Posterior vena cava (tissue), 2 donors: ENCODE measurements around the gene AREG. TPM values are rescaled to one million over a fixed set of nuclear protein-coding genes. Genes with fewer than 3 reads are reported as not detected.

Experiments
- DNase-seq: peaks from one replicate; pipeline ENCODE4 v3.0.0-alpha.2; 2020; ENCODE audit warnings: low spot score
- intact Hi-C, 2 donors: fragments of 100-400 bp; cut with DNase I; formaldehyde crosslinking; loops; one replicate each; pipeline versions ENCODE4 v1.14.1 to v1.14.2; 2022 to 2023
- total RNA-seq, 2 donors: library from RNA; stranded (reverse); fragmentation: NEBNext Ultra II Directional; extraction: Animal tissue kit (Norgen Biotek cat#: 25700); gene quantifications; one replicate each; pipeline ENCODE4 v1.2.1, GENCODE V29; 2021
- donor health status: DM: yes; HTN: yes; CAD: no.
- donor health status: DM: yes; HTN: yes; CAD: no.

Gene AREG
- total RNA-seq, 2 donors from 2014 or later, result 2.9 to 6.0 TPM

DNA sequence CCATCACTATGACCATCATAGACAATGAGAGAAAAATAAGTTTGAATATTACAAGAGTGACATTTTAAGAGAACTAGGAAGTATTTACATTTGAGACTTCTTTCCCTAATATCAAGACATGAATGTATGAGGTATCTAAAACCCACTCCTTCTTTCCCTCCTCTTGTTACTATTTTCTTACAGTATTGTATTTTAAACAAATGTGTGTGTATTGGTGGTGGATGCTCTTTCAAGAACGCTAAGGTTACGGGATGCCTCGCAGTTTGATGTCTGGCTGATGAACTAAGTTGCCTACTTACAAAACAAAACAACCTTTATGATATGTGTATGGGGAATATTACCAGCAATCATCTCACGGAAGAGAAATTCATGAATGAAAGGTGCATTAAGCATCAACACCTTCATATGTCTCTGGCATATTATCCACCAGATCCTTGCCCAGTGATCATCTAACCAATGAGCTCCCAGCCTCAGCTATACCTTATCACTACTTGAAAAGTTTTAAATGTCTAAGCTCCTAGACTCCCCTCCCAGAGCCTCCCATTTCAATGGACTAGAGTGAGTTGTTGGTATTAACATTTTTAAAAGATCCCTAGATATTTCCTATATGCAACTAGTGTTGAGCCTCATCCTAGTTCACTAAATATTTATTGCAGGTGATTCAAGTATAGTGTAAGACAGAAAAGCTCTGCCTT lies 10.6 kb downstream of the AREG start:
- intact Hi-C loops, result no loop called here
- no peak for DNase-seq

DNA sequence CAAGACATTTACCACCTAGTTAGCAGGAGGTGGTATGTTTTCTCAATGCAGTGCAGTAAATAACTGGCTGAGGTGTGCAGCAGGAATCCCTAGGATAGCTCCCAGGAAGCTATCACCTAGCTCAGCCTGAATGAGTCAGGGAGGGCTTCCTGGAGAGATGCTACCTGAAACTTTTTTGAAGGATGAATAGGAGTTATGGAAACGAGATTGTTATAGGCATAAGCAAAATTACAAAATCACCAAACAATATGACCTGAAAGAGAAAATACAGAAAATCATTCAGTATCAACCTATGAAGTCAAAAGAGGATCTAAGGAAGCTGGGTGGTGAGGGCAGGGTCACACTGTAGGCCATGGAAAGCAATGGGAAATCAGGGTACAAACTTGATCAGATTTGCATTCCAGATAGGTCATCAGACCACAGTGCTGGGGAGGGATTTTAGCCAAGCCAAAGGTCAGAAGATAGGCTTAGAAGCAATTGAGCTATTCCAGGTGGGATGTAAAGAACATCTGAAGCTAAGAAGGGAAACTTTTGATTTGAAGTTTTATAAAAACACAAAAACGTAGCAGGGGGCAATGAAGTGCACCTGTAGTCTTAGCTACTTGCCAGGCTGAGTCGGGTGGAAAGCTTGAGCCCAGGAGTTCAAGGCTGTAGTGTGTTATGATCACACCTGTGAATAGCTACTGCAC lies 11.3 kb downstream of the AREG start:
- DNase-seq, result no peak
- intact Hi-C loops, result no loop called here

DNA sequence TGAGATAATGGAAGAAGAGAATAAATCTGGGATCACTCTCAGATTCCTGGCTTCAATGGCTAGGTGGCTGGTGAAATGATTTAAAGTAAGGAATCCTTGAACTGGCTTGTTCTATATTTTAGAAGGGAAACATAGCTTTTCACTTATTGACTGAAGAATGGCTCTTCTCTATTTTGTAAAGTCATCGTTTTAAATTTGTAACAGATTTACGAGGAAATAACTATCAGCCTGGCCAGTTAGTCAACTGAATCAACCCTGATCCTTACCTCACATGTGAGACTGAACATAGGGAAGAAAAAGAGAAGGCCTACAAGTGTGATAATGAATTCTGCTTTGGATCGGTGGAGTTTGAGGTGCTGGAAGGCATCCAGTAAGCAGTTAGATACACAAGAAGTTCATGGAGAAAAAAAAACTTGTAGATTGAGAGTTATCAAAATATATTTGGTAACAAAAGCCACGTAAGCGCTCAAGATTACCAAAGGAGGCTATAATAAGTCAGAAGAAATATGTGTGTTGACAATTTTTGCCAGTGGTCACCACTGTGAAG lies 12.0 kb downstream of the AREG start:
- intact Hi-C loops, result no loop called here

DNA sequence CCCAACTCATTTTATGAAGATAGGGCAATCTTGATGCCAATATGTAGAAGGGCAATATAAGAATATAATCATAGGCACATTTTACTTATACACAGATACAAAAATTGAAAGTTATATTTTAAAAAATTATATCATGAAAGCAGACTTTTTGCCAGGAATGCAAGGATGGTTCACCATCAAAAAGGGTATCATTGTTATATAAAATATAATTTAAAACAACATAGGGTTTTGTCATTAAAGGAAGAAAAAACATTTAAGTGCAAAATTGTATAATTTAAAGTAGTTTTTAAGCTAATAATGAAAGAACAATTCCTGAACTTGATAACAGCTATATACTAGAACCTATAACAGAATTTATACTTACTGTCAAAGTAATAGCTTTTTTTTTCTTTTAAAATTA lies 15.9 kb downstream of the AREG start:
- intact Hi-C loops, result no loop called here
- DNase-seq, result no peak

More for the DNA sequence above, 12.0 kb downstream of the AREG start:
- DNase-seq, result no peak

DNA sequence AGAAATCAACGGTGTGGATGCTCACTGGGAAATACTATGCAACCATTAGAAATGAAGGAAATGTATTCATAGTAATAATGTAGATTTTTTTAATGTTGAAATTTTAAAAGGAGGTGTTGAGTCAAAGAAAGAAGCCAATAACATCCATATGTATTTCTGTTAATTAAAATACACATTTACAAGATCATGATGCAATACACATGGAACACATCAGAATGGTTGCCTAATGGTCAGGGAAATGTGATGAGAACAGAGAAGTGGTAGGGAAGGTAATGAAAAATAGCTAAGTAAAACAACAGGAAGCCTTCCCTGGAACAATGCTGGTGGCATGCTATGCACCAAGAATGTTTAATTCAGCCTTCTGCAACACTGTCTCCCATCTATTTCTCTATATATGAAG lies 18.2 kb downstream of the AREG start:
- no peak for DNase-seq
- intact Hi-C loops, result no loop called here

DNA sequence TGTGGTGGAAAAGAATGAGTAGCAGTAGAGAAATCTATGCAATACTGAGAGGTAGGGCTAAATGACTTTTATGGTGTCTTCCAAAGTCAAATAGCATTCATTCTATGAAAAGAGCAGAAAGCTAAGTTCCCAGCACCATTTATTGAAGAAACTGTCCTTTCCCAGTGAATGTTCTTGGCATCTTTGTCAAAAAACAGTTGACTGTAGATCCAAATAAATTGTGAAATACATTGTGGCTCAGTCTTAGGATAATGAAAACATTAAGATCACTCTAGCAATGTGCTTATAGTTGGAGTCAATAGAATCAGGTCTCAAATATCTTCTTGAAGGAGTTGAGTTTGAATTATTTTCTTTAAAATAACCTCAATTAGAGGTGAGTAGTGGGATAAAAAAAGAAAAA lies 19.4 kb downstream of the AREG start:
- DNase-seq, result no peak
- intact Hi-C loops, result no loop called here

DNA sequence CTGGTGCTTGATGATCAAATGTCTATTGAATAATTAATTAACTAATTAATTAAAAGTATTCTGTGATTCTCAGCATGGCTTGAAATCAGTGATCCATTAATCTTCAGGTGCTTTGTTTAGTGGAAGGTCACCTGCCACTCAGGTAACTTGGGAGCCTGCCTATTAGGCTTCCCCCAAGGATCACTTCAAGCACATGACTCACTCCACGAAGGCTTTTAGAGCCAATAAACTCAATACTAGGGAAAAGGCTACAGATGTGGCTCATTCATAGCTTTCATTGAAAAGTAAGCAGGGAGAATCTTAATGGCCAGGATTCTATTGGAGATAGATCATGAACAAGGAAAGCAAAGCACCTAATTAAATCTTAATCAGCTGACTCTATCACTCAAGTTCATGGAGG lies 21.3 kb downstream of the AREG start:
- no peak for DNase-seq
- intact Hi-C loops, result no loop called here

DNA sequence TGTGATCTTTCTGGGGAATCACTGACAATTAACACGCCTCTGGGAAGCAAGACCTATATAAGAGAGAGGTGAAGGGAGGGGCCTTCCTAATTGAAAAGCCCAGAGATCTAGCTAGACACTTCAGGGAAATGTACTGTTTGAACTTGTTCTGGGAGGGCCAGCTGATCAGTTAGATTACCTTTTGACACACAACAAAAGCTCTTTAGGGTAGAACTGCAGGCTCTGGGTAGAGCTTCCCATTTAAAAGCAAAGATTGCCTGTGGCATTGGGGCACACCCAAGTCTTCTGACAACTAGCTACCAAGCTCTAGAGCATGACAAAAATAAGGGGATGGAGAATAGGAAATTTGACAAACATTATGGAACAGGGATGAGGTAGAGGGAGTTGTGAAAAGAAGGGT lies 26.3 kb downstream of the AREG start:
- intact Hi-C loops, result no loop called here
- DNase-seq, result no peak

DNA sequence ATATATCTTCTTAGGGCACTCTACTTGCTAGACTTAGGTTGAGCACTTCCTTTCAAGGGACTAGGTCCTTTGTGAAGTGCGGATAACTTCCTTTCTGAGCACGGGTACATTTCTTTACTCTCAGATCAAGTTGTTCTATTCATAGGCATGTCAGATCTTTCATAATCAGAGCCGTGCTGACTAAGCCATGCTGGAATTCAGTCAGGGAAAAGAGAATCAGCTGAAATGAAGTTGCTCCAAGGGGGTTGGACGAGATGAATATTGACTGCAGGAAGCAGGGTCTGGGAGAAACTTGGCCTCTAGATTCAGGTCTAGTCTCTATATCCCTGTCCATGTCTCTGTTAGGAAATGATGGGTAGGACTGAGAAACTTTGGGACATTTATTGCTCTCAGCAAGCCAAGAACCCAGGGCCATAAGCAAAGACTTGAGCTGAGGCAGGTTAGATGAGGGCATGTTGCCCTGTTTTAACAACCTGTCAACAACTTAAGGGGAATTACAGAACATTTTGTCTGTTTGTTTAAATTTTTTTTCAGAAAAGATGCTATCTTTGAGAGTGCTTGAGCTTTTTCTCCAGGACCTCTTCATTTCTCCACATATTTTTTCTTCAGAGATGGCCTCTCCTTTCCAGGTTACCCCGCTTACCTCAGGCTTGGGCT lies 28.3 kb downstream of the AREG start:
- intact Hi-C loops, result no loop called here
- DNase-seq, result no peak

DNA sequence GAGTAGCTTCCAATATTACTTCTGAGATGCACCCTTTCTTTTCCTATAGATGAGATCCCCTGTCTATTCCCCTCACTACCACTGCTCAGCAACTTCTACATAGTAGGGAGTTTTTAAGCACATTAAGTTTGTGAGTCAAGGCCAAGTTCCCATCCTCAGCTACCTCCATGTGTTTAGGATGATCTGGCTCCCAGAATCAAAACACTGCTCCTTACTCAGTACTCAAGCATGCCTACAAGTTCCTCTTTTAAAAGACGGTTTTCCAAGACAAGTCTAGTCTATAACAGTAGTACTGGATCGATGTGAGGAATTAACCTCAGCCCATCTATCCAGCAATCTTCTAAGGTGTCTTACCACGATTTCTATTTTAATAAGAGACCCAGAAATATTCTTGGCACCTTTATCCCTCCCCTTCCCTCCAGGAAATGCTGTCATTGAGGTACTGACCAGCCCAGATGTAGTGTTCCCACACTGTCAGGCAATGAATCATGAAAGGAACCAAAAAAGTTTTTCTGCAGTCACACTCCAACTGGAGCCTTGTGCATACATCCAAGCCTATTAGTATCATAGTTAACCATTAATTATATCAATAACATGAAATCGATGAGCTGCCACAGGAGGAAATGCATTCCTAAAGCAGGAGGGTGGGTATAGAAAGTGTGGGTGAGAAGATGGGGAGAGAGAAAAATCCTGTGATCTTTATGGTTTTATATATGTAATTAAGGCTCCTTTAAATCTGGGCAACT lies 29.6 kb downstream of the AREG start:
- intact Hi-C loops, result no loop called here

DNA sequence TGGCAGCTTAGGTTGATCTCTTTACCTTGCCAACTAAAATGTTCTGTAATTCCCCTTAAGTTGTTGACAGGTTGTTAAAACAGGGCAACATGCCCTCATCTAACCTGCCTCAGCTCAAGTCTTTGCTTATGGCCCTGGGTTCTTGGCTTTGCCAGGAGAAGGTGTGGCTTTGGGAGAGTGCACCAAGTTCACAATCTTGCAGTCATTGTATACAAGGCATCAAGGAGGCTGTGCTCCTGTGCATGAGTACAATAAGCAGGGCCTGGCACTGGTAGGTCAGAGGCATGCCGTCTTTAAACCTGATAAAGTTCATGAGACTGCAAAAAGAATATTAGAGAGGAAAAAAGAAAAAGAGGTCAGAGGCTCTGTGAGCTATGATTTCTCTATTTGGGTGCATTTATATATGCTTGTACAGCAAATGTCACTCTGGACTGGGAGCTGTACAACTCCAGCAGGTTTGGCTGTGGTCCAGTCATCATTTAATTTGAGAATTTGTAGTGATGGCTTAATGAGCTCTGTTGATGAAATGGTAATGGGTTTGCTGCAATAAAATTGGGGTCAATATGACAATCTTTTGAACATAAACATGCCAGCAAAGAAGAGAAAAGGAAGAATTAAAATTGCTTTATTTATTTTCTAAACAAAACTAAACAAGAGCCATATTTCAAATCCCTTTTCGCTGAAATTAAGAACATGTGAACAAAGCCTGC lies 30.3 kb downstream of the AREG start:
- intact Hi-C loops, result no loop called here
- DNase-seq, result no peak

More for the DNA sequence above, 29.6 kb downstream of the AREG start:
- no peak for DNase-seq

DNA sequence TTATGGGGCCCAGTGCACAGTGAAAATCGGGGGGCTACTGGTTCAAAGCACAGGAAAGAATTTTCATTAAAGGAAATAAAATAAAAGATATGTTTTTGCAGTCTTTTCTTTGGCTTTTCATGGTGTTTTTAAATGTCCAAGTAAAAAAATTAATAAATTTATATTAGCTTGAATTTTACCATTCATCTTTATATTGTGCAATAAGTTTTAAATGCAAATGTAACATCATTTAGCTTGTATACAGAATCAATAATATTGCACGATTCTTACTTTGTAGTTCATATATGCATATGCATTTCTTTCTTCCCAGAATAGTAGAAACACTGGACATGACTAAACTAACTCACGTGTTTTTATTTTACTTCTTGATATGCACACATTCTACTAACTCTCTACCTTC lies 31.0 kb downstream of the AREG start:
- no peak for DNase-seq
- intact Hi-C loops, result no loop called here

DNA sequence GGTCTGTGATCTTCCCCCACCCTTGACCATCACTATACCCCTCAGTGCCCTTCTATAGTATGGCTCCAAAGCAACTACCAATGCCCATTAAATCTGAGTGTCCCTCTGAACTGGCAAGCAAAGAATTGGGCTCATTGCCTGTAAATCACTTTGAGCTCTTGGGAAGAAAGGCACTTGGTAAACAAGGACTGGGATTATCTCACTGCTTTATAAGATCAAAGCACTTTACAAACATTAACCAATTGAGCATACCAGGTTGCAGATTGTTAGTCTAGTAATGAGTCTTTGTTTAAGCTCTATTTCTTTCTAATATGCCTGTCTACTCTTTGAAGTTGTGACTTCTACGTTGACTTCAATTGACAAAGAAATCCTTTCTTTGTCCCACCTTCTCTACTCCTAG lies 34.1 kb downstream of the AREG start:
- intact Hi-C loops, result no loop called here
- no peak for DNase-seq

DNA sequence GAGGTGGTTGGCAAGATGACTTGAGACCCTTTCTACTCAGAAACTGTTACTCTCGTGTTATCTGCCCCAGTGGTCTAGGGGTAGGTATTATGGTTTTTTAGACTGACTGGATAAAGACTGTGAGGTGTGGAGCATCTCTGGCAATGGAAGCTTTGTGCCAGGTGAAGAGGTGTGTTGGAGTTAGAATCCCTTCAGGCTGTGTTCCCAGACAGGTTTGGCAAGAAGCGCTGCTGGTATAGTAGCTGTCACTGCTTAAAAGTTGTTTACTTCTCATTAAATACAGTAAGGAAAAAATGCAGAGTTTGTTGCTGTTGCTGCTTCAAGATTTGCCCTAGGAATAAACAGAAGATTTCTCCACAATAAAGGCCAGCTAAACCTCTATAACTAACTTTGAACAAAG lies 35.3 kb downstream of the AREG start:
- intact Hi-C loops, result no loop called here
- DNase-seq, result no peak

DNA sequence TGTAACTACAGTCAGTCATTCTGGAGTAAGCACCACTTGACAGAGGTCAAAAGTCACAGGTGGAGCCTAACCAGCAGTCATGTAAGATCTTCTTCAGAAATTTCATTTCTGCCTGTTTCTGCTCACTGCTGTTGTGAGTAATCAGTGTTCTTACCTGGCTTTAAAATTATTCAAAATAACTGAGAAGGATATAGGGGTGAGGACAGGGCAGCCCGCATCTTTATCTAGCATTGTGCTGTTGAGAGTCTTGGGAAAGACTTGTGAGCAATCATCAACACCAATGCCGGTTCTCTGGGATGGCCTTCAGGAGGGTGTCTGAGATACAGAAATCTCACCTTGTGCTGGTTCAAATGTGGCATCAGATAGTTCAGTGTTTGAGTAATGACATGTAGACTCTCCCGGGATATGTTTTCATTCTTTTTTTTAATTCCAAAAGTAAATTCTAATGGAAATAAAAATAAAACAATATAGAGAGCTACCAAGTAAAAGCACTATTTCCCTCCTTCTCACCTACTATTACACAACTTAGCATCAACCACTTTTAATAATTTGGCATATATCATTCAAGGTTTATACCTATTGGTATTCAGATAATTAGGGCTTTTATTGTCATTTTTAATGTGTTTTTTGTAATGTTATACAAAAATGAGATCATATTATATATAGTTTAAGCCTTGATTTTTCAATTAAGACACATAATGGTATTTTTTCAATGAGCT lies 37.1 kb downstream of the AREG start:
- no peak for DNase-seq
- intact Hi-C loops, result no loop called here

DNA sequence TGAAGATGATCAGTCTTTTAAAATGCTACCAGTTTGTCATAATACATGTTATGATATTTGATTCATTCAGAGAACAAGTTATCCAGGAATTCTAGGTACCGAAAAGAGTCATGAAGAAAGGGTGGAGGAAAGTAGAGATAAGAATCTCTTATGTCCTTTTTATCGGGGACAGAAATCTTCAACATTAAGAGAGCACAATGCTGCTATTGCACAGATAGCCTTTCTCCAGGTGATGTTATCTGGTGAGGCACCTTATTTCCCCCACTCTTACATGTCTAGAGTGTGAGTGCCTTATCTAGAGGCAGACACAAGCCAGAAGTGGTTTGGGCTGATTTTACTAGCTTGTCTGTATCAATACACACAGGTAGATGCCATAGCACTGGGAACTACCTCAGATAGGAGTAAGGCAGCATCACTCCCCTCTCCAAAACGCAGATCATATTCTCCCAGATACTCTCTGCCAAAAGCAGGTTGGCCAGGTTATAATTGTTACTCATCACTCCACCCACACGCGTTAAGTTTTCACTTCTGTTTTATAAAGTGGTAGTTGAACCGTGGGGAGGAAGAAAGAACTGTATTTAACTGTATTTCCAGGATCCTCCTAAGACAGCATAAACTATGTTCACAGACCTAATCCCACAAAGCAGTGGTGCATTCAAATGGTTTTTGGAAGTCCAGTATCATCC lies 38.4 kb downstream of the AREG start:
- DNase-seq, result no peak
- intact Hi-C loops, result no loop called here

DNA sequence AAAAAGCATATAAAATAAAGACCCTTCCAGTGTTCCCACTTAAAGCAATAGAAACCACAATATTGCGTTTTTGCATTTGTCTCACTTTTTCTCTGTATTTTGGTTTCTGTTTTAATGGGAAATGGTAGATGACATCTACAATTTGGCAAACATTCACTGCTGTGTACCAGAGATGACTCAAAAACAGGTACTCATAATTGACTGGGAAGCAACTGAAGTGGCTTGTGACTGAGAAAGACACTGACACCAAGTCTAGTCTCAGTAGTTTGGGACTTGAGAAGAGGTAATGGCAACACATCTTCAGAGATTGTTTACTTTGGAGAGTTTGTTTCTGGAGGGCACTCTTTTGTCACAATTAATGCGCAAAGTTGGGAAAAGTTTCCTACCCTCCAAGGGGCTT lies 42.0 kb downstream of the AREG start:
- intact Hi-C loops, result no loop called here

DNA sequence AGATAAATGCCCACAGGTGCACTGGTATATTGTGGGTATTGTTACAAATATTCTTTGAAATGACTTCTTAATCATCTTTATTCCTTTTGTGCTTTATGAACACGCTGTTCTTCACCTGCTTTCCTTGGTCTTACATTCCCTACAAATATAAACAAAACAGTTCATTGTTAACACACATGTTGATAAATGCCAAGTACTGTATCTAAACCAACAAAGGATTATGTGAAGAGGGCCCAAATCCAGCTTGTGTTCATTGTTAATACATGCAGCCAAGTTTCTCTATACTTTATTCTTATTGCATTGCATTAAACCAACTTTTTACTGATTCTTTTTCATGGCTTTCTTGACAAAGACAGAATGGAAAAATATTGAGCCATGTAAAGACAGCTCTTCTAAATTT lies 42.8 kb downstream of the AREG start:
- DNase-seq, result no peak

More for the DNA sequence above, 42.0 kb downstream of the AREG start:
- no peak for DNase-seq

More for the DNA sequence above, 42.8 kb downstream of the AREG start:
- intact Hi-C loops, result no loop called here
